Sigmoid colon (tissue), 4 donors: ENCODE data around the gene FLT1.

ENCODE experiments used
- CTCF ChIP-seq, 4 experiments: fragments of 450-650 bp in 3 of 4; fragments of 200-600 bp in 1 of 4; IDR thresholded peaks; one replicate each; pipeline ENCODE4 v1.5.1; 2016 to 2019; ENCODE audit warnings: antibody characterized with exemption in 4 of 4, mild to moderate bottlenecking in 3 of 4, moderate library complexity in 2 of 4
- POLR2AphosphoS5 ChIP-seq, 4 donors: sonication (generic); formaldehyde crosslinking; IDR thresholded peaks; one replicate each; pipeline ENCODE4 v1.6.1; 2017; ENCODE audit warnings: antibody characterized with exemption in 4 of 4

GRCh38 chr13:28434926-28435325, 60.0 kb downstream of the FLT1 start:
- no peak for TF ChIP-seq POLR2AphosphoS5 (IDR thresholded peaks at IDR 0.05)
- TF ChIP-seq CTCF (IDR thresholded peaks at IDR 0.05) = no peak
